ENCODE data around the gene HYAL3.

DNA sequence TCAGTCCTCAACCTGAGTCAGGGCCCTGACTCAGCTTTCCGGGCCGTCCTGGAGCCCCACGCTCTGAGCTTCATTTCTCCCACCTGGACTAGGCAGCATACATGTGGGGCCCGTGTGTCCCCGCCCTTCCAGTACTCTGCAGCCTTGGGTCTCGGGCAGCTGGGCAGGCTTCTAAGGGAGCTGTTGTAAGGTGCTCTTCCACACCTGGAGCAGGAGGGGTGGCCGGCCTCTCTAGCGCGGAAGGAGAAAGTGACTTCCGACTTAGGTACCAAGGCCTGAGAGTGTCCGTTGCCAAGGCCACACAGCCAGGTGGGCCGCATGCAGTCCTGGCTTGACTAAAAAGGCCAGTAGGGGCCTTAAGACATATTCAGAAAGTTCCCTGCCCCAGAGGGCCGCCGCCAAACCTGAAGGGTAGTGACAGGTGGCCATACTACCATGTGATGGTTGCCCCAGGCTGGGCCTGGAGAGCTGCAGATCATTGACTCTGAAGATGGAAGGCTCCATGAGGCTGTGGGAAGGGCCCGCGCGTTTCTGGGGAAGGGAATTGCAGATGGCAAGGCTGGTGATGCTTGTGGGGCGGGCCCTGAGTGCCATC is 39.7 kb downstream of the HYAL3 start:
- TF ChIP-seq POLR2A (IDR thresholded peaks at IDR 0.05), result no peak
- TF ChIP-seq, protein P1, sequence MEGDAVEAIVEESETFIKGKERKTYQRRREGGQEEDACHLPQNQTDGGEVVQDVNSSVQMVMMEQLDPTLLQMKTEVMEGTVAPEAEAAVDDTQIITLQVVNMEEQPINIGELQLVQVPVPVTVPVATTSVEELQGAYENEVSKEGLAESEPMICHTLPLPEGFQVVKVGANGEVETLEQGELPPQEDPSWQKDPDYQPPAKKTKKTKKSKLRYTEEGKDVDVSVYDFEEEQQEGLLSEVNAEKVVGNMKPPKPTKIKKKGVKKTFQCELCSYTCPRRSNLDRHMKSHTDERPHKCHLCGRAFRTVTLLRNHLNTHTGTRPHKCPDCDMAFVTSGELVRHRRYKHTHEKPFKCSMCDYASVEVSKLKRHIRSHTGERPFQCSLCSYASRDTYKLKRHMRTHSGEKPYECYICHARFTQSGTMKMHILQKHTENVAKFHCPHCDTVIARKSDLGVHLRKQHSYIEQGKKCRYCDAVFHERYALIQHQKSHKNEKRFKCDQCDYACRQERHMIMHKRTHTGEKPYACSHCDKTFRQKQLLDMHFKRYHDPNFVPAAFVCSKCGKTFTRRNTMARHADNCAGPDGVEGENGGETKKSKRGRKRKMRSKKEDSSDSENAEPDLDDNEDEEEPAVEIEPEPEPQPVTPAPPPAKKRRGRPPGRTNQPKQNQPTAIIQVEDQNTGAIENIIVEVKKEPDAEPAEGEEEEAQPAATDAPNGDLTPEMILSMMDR (IDR thresholded peaks at IDR 0.05), result no peak
